Activated T-cell treated with anti-CD3 and anti-CD28 coated beads for 4 hours (primary cell): ENCODE measurements around the gene GPR83.
"Not testable (repeated sequence)": the region's sequence is repeated elsewhere in the genome, so short reads cannot be mapped to it uniquely, and the experiment has no call there.

Experiments used
- DNase-seq: peaks from one replicate; pipeline ENCODE4 v3.0.0-alpha.2; 2020

GPR83 gene

GRCh38 chr11:94350850-94351563 lies 50.2 kb downstream of the GPR83 start:
- DNase-seq = not testable (repeated sequence)

DNA sequence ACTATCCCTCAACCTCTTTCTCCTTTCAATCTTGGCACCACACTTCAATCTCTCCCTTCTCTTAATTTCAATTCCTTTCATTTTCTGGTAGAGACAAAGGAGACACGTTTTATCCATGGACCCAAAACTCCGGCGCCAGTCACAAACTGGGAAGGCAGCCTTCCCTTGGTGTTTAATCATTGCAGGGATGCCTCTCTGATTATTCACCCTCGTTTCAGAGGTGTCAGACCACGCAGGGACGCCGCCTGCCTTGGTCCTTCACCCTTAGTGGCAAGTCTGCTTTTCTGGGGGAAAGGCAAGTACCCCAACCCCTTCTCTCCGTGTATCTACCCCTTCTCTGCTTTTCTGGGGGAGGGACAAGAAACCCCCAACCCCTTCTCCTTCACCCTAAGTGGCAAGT lies 54.9 kb downstream of the GPR83 start:
- not testable (repeated sequence) for DNase-seq

DNA sequence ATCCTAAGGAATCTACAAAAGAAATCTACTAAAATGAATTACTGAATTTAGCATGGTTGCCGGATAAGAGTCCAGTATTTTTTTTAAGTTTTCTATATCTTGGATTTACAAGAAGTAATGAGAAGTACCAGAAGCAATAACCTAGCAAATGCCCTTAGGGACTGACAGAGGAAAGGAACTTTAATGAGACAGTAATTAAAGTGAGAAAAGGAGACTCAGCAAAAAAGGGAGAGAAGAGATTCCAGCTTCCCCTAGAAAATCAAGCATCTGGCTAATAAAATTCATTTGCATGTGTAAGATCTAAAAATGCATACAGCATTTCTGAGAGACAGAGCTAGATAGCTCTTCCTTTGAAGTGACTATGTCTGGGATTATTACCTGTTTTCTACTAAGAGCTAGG lies 57.7 kb downstream of the GPR83 start:
- DNase-seq = no peak

- DNase-seq = no peak
Measured at GRCh38 chr11:94342250-94342649, 59.0 kb downstream of the GPR83 start.

DNA sequence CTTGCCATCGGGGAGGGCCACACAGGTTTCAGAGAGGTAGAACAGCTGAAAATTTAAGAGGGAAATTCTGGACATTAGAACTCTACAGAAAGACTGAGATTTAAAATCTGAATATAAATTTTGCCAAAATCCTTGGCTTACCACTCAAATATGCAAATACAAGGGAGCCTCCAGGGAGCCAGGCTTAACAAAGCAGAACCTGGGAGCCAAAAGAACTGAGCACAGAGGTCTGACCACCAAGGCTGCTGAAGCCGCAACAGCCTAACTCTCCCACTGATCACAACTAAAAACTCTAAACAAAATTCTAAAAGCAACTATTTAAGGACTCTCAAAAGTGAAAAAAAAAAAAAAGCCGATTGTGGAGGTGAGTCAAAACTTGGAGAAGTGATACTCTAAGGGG lies 62.6 kb downstream of the GPR83 start:
- no peak for DNase-seq

DNA sequence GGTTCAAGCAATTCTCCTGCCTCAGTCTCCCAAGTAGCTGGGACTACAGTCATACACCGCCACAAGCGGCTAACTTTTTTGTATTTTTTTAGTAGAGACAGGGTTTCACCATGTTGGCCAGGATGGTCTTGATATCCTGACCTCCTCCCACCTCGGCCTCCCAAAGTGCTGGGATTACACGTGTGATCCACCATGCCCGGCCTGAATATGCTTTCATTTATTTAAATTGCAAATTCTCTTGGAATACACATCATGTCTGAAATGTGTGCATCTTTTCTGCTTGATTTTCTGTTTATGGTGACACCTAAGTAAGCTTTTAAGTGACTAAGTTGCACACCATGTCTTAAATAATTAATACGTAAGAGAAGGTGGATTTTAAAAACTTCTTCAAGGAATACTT lies 65.2 kb downstream of the GPR83 start:
- DNase-seq = no peak

DNA sequence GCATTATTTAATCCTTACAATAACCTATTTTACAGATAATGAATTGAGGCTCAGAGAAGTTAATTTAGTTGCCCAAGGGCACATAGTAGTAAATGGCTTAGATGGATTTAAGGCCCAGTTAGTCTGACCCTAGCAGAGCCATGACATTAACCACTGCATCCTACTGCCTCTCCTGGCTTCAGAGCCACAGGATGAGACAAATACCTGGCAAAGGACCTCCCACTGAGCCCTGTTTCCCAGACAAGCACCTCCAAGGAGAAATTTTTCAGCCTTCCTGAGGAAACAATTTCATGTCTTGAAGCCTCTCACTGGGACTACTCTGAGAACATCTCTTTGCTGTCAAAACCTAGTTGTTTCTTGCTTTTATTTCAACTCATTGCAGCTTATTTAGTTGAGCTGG lies 68.4 kb downstream of the GPR83 start:
- no peak for DNase-seq

GRCh38 chr11:94330789-94331188 lies 70.4 kb downstream of the GPR83 start:
- no peak for DNase-seq

- DNase-seq = no peak
Measured at GRCh38 chr11:94329501-94329900, 71.7 kb downstream of the GPR83 start.

DNA sequence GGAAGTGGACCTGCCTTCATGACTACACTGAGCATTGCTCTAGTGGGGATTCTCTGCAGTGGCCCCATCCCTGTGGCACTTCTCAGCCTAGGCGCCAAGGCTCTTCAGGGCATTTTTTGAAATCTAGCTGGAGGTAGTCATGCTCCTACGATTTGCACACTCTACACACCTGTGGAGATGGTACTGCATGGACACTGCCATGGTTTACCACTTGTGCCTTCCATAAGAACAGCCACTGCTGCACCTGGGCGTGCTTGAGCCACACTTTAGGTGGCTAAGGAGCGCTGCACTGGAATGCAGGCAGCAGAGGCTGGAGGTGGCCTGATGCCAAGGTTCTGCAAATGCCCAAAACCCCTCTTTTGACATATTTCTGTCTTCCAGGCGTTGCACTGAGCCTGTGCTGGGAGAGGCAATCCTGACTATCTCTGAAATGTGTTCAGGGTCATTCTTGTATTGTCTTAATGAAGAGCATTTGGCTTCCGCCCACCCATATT lies 72.6 kb downstream of the GPR83 start:
- DNase-seq = no peak
